ENCODE measurements around the gene ARPC5L.
A peak's percentile ranks its signal among the peaks of the same experiment; 100 is the strongest.

Gene ARPC5L

DNA sequence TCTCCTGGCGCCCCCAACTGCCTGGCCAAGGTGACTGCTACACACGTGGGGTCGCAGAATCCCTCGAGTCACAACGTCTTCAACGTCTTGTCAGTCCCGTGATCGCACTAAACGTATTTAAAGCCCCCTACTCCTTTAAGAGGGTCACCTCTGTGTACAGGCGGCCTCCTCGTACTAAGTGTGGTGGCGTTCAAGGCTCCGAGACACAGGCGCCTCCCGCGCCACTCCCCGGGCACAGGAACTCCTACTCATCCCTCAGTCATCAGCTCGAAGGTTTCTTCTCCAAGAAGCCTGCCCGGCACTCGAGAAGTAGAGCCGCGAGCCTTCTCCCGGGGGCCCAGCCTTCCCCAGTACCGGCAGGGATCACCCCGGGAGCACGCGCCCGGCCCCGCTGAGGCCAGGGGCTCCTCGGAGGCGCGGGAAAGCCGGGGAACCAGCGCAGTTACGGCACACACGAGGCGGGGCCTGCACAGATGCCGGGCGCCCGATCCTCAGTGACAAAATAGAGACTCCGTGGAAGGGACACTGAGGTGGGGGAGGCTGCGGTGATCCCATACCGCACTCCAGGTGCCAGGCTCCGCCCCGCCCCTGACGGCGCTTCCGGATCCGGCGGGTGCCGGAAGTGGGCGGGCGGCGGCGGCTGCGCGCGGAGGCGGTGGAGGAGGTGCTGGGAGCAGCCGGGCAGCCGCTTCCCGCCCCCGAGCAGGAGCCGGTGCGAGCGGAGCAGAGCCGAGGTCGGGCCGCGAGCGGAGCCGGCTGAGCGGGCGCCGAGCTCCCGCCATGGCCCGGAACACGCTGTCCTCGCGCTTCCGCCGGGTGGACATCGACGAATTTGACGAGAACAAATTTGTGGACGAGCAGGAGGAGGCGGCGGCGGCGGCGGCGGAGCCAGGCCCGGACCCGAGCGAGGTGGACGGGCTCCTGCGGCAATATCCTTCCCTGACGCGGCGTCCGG is 6.9 kb downstream of the ARPC5L start:
- peak; percentile 62 for DNase-seq

DNA sequence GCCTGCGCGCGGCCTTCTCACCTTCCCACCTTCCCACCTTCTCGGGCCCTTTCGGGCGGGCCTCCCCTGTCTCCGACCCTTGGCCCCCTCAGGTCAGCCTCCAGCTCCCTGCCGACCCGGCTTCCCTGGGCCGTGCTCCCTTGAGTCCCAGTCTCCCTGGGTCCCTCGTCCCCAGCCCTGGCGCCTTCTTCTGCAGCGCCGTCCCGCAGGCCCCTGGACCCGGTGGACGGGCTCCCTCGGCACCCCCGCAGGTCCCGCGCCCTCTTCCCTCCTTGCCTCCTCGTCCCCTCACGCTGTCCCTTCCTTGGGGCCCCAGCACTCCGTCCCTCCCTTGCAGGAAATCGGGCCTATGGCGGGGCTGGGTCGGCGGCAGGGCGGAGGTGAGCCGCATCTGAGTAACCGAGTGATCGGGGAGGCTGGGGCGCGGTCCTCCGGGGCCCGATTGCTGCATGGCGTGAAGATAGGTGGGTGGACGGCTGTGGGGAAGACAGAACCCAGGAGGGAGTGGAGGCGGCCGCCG is 7.6 kb downstream of the ARPC5L start:
- DNase-seq = no peak

- no peak for DNase-seq
Observed at GRCh38 chr9:124869986-124870560, 8.1 kb downstream of the ARPC5L start.

DNA sequence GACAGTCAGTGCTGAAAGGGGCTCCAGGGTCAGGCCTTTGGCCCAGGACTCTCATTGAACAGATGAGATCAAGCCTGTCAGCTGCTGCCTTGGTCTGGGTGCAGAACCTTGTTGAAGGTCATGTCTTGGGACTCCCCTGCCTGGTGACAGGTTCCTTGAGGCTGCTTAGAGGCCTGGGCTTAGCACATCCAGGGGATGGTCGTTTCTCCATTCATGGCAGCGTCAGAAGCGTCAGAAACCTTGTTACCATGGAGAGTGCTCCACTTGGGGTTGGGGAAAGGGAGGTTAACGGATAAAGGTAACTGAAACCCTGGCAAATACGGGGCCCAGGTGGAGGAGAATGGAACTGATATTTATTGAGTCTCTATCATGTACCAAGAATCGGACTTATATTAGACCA is 8.8 kb downstream of the ARPC5L start:
- DNase-seq = no peak

- DNase-seq = no peak
Observed at GRCh38 chr9:124871156-124871561, 9.2 kb downstream of the ARPC5L start.

DNA sequence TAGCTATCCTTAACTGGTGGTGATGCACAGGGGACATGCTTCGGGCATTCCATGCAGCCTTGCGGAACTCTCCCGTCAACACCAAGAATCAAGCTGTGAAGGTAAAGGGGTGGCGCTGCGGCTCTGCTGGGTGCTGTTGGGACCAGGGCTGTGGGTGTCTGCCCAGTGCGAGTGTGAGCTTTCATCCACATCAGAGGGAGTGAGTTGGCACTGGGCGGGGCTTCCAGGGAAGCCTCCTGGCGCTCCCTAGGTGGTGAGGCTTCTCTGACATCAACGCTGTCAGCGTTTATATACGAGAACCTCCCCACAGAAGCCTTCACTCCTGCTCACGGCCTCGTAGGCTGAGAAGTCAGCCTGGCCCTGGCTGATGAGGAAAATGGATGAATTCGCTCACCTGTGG is 11.7 kb downstream of the ARPC5L start:
- DNase-seq = no peak

DNA sequence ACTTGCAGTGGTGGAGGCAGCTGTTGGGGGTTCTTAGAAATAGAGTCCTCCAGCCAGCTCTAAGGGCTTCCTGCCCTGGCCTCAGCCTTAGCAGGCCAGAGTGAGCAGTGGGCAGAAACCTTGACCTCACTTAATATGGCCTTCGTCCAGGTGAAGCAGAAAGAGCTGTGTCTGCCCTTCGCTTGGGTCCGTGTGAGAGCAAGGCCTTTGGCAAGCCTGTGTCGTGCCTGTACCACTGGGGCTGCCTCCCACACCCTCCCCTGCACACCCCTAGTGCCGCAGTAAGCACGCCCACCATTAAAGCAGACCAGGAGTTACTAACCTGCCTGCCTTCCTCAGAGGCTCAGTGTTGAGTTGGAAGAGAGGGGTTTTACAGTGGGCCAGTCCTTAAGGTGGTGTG is 13.6 kb downstream of the ARPC5L start:
- DNase-seq = no peak

- no peak for DNase-seq
Observed at GRCh38 chr9:124877021-124877782, 15.3 kb downstream of the ARPC5L start.

GRCh38 chr9:124878021-124878420 is 16.1 kb downstream of the ARPC5L start:
- no peak for DNase-seq

- no peak for DNase-seq
Observed at GRCh38 chr9:124878518-124878917, 16.6 kb downstream of the ARPC5L start.

- DNase-seq = no peak
Observed at GRCh38 chr9:124879226-124879625, 17.3 kb downstream of the ARPC5L start.

GRCh38 chr9:124880501-124880900 is 18.6 kb downstream of the ARPC5L start:
- DNase-seq = peak; percentile 0

GRCh38 chr9:124881138-124881743 is 19.3 kb downstream of the ARPC5L start:
- no peak for DNase-seq

GRCh38 chr9:124882231-124882630 is 20.3 kb downstream of the ARPC5L start:
- DNase-seq = no peak

- no peak for DNase-seq
Observed at GRCh38 chr9:124884376-124884775, 22.4 kb downstream of the ARPC5L start.

DNA sequence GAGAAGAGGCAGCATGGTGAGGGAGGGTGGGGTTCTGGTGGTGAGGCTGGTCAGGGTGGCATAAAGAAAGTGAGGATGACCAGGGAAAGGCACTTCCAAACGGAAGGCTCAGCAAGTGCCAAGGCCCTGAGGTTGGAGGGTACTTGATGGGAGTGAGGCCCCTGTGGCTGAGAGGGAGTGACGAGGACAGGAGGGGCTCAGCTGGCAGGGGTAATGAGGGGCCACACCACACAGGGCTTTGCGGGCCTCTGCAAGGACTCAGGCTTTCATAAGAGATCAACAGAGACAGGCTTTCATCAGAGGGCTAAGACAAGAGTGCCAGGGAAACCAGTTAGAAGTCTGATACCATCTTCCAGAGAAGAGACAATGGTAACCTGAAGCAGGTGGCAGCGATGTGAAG is 23.6 kb downstream of the ARPC5L start:
- no peak for DNase-seq

DNA sequence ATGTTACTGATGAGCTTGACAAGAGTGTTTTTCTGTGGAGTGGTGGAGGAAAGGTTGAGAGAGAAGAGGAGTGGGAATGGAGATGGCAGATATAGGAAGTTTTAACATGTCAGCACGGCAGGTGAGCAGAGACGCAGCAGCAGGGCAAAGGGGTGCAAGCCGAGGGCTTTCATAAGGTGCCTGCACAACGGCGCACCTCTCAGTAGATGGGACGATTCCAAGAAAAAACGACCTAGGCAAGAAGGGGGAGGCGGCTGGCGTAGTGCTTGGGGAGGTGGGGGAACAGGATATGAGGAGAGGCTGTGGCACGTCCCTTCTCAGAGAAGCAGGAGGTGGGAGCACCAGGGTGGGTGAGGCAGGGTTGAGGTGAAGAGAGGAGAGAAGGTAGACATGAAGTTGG is 24.5 kb downstream of the ARPC5L start:
- no peak for DNase-seq

DNA sequence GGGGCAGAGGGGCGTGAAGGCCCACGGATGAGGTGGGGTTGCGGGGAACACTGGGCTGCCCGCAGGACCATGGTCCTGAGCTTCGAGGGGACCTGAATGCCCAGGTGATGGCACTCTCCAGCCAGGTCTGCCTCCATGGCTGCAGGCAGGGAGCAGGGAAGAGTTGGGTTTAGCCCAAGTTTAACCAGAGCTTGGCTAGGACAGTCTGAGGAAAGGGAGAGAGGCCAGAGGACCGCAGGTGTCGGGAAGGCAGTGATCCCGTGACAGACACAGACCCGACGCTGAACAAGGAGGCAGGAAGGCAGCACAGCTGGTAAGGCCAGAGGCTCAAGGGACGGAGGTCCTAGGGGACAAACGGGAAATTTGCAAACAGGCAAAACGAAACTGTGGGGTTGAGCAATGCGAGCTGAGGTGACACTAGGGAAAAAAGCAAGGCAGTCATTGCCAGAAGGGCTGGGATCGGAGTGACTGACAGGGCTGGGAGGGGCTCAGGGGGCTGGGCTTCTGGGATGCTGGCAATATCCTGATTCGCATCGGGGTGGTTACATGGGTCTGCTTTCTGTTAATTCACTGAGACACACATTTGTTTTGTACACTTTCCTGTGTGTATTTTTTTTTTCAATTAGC is 25.0 kb downstream of the ARPC5L start:
- no peak for DNase-seq

GRCh38 chr9:124887832-124888231 is 25.9 kb downstream of the ARPC5L start:
- DNase-seq = no peak

DNA sequence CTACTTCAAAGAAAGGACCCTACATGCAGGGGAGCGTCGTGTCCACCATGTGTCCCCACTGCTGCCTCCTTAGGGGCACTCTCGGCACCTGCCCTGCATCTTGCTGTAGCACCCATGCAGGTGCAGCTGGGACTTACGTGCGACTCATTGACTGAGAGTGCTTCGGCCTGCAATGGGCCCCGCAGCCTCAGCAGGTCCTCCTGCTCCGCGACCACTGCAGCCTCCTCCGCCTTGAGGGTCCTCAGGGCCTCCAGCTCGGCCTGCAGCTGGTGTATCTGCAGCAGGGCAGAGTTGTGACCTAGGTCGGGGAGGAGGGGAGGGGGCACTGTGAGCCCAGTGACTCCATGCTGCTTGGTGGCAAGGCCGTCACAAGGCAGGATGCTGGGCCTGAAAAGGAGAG is 27.1 kb downstream of the ARPC5L start:
- no peak for DNase-seq

DNA sequence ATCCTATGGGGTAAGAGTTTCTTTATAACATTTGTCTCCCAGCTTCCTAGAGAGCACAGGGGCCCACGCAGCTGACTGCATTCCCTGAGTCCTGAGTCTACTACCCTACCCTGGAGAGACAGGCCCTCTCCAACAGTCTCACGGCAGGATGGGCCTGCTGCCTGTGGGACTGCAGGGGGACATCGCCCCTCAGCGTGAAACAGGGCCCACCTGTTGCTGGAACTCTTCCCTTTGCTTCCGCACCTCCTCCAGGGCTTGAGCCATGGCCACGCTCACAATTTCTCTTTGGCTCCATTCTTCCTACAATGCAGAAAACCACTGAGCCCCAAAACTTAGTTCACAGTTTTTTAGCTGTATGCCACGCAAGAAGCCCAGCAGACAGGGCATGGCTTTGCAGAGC is 28.2 kb downstream of the ARPC5L start:
- DNase-seq = no peak

DNA sequence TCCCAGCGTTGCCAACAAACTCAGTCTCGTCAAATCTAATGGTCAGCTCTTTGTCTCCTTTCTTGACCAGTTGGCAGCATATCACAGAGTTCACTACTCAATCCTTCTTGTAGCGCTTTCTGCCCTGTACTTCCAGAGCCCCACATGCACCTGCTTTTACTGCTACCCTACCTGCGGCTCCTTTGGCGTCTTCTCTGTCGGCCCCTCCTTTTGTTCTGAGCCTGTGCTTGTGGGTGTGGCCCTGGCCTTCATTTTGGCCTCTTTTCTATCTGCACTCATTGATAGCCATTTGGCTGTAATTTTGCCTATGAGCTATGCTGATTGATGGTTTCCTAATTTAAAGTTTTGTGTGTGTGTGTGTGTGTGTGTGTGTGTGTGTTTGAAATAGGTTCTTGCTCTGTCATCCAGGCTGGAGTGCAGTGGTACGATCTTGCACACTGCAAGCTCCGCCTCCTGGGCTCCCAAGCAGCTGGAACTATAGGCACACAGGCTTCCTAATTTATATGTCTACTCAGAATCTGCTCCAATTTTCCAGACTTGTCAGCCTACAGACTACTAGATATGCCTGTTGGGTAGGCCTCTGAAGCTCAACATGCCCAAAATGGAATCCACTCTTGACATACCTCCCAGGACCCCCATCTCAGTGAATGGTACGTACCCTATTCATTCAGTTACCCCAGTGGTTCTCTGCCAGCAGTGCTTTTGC is 32.3 kb downstream of the ARPC5L start:
- no peak for DNase-seq
